GM11168 (cell line): ENCODE data around the gene KCNK2.
"Not testable (repeated sequence)": the region's sequence is repeated elsewhere in the genome, so short reads cannot be mapped to it uniquely, and the experiment has no call there.

Experiments
- in situ Hi-C: fragments of 300-500 bp; cut with MboI; formaldehyde crosslinking; loops from one replicate; pipeline ENCODE4 v1.12.0; 2022; ENCODE audit warnings: low sequenced_read_pairs; ENCODE audit not compliant: unreplicated experiment

The KCNK2 gene

DNA sequence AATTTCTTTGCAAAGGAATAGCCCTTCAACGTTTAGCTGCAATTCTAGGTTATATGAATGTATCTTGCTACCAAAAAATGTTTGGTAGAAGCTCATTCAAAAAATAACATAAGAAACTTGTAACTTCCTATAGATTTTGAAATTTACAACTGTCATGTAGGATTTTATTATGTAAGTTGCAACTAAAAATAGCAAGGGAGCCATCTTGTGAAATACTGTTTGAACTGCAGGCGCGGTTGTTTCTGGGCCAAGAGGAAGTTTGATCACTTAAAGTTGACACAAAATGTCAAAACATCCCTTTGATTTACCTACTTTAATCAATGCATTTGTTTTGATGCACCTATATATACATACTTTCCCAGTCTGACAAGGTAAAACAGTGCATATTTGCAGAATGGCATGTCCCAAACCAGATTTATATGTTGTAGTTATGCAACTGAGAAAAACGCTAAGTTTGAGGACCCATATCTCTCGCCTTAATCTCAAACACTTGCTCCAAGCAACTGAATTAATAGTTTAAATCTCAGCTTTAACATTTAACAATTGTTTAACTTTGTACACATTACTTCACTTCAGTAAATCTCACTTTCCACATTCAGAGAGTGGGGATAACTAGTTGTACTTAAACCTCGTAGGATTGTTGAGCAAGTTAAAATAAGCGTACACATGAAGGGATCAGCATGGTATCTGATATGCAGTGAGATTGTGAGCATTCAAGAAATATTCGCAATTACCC lies 63.9 kb downstream of the KCNK2 start:
- in situ Hi-C loops: no loop called here

- in situ Hi-C loops: no loop called here
Observed at GRCh38 chr1:215147024-215147423, 64.5 kb downstream of the KCNK2 start.

DNA sequence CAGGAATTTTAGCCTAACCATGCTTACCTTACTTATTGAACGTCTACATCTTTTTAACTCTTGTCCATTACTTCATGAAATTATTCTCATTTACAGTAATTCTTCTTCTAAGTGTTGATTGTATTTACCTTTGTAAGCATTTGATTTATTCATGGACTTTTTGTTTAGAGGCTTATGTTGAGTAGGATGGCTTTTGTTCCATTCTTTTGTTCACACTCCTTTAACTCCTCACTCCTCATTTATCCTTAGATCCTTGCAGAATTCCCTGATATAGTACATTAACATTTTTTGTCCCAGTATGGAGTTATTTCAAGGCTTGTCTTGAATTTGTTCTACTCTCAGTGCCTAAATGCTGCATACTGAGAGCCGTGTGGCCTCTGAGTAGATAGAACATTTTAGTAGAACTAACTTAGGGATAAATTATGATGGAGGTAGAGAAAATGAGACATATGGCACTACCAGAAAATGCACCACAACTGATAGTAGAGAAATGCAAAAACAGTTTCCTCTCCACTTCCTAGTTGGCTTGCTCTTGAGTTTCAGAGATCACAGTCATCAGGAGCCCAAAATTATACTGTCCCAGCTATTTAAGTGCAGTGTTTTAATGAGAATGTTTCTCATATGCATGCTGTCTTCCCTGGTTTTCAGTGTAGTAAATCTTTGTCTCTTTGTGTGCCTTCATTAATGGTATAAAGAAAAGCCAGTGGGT lies 69.5 kb downstream of the KCNK2 start:
- in situ Hi-C loops: no loop called here

GRCh38 chr1:215156232-215156631 lies 73.7 kb downstream of the KCNK2 start:
- in situ Hi-C loops: no loop called here

DNA sequence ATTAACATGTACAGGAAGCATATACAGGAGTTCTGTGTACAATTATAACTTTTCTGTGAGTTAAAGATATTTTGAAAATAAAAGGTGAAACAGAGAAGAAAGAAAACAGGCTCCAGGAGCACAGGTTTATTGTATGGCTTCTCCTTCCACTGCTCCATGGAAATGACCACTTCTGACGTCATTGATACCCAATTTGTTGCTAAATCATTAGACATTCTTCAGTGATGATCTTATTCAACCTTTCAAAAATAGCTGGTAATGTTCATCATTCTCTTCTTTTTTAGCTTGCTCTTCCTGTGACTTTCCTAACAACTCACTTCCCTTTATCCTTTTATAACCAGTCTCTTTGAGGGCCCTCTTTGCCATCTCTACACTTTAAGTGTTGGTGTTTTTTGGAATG lies 77.8 kb downstream of the KCNK2 start:
- in situ Hi-C loops: no loop called here

DNA sequence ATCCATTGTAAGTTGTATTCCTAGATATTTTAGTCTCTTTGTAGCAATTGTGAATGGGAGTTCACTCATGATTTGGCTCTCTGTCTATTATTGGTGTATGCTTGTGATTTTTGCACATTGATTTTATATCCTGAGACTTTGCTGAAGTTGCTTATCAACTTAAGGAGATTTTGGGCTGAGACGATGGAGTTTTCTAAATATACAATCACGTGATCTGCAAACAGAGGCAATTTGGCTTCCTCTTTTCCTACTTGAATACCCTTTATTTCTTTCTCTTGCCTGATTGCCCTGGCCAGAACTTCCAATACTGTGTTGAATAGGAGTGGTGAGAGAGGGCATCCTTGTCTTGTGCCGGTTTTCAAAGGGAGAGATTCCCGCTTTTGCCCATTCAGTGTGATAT lies 80.6 kb downstream of the KCNK2 start:
- in situ Hi-C loops: not testable (repeated sequence)

GRCh38 chr1:215166886-215167285 lies 84.3 kb downstream of the KCNK2 start:
- in situ Hi-C loops: no loop called here

GRCh38 chr1:215181518-215181917 lies 99.0 kb downstream of the KCNK2 start:
- in situ Hi-C loops: no loop called here

- in situ Hi-C loops: no loop called here
Observed at GRCh38 chr1:215185067-215185620, 102.6 kb downstream of the KCNK2 start.

GRCh38 chr1:215188302-215188950 lies 105.9 kb downstream of the KCNK2 start:
- in situ Hi-C loops: no loop called here

DNA sequence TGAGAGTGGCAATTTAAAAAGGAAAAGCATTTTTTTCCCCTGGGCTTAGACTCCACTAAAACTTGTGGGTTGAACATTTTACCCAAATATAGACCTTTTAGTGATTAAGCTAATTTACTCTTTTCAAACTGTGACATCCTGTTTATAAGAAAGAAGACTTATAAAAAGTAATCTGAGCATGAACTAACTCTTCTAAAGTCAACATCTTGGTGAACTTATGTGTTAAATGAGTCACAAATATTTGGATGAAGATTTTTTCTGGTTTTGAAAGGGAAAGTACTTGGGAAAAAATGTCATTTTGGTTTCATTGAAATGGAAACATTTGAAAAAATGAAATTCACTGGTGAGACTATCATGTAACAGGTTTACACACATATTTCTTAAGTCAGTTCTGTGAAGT lies 109.8 kb downstream of the KCNK2 start:
- in situ Hi-C loops: no loop called here

GRCh38 chr1:215198021-215198420 lies 115.5 kb downstream of the KCNK2 start:
- in situ Hi-C loops: no loop called here

GRCh38 chr1:215200121-215200520 lies 117.6 kb downstream of the KCNK2 start:
- in situ Hi-C loops: no loop called here

- in situ Hi-C loops: no loop called here
Observed at GRCh38 chr1:215201283-215201682, 118.7 kb downstream of the KCNK2 start.

- in situ Hi-C loops: no loop called here
Observed at GRCh38 chr1:215202868-215203267, 120.3 kb downstream of the KCNK2 start.

- in situ Hi-C loops: no loop called here
Observed at GRCh38 chr1:215210167-215210566, 127.6 kb downstream of the KCNK2 start.

- in situ Hi-C loops: no loop called here
Observed at GRCh38 chr1:215215846-215216245, 133.3 kb downstream of the KCNK2 start.

DNA sequence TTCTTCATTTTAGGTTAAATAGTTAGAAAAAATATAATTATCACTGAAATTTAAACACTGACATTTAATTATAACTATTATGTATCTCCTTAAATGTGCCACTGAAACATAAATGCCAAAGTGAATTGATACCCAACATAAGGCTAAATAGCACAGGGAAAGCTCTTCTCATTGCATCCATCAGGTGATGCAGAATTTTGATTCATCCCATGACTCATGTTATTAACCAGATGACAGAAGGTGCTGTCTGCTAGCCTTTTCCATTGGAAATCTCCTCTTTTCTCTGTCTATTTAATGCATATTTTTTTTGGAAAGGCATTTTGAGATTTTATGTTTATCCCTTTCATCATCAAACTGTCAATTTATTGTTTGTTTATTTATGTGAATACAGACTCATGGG lies 136.8 kb downstream of the KCNK2 start:
- in situ Hi-C loops: no loop called here

DNA sequence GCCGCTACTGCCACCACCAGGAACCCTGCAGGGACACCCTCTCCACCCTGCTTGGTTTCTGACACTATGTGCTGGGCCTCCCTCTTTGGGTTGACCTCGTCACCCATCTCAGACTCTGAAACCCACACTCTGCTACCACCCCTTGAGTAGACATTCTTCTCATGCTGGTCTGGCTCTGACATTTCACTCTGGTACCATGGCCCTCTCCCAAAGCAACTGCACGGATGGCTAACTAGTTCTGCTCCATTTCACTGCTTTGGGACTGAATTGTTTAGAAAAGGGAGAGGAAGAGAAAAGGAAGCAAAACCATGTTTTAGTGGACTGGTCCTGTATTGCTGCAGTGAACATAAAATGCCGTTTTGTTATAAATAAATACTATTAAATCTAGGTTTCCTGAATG lies 137.8 kb downstream of the KCNK2 start:
- in situ Hi-C loops: no loop called here

DNA sequence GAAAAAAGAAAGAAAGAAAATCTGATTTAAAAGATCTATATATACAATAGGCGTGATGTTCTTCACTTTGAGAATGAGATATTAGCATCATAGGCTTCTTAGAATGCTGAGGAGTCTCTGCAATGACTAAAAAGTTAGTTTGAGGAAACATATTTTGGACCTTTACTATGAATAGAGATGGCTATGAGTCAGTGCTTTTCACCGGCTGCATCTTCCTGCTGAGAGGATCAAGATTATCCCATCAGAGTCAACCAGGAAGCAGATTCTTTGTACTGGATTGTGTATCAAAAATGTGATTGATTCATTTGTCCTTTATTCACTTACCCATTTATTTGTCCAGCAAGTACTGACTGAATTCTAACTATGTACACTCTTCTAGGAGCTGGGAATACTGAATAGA lies 144.2 kb downstream of the KCNK2 start:
- in situ Hi-C loops: no loop called here

DNA sequence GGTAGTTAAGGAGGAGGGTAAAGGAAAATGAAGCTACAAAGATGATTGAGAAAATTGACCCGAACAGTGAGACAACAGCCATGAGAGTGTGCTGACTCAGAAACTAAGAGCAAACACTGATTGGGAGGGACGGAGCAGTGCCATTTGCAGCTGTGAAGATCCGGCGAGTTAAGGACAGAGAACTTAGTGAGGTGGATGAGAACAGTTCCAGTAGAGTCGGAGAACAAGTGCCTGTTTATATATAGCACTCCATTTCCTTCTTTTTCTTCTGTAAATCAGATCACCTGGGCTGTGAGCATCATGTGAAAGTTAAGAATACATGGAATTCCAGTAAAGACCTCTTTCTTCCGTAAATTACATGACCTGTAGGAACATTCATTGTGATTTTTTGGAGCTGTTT lies 145.7 kb downstream of the KCNK2 start:
- in situ Hi-C loops: no loop called here
